GM12878 (cell line): Measurements from ENCODE around the gene STK35. TPM values are rescaled to one million over a fixed set of nuclear protein-coding genes. Genes with fewer than 3 reads are reported as not detected.

ENCODE experiments used
- ATAC-seq: fragments of 200-7000 bp; cut with Tn5 transposase; 3 replicates; pipeline ENCODE4 v1.9.1; 2020; ENCODE audit warnings: mild to moderate bottlenecking, moderate library complexity
- BruUV-seq: library from RNA; stranded (reverse); fragments of 400-500 nt; replicated peaks from 2 replicates; lab custom pipeline; 2021; lab: Mats Ljungman, UMichigan
- CTCF ChIA-PET: fragments of 300-600 bp; sonication (Branson Sonifier 250); formaldehyde crosslinking; extraction: SDS; loops from one replicate; lab custom pipeline; 2021; ENCODE audit warnings: inconsistent platforms; lab: Yijun Ruan, JAX
- POLR2A ChIA-PET: fragments of 350-600 bp; formaldehyde crosslinking; extraction: SDS; loops from one replicate; lab custom pipeline; 2021; ENCODE audit warnings: inconsistent platforms; lab: Charles Lee
- RAD21 ChIA-PET: fragments of 300-600 bp; sonication (Branson Sonifier 250); formaldehyde crosslinking; loops from one replicate; lab custom pipeline; 2023; ENCODE audit warnings: antibody characterized with exemption; ENCODE audit not compliant: unreplicated experiment; lab: Charles Lee
- SMC1A ChIA-PET: fragments of 300-600 bp; sonication (Branson Sonifier 250); formaldehyde crosslinking; loops from one replicate; lab custom pipeline; 2023; ENCODE audit not compliant: unreplicated experiment, uncharacterized antibody; lab: Charles Lee
- DNase-seq: peaks from one replicate; pipeline ENCODE4 v3.0.0-alpha.2; 2011; ENCODE audit warnings: low read depth, low spot score
- FAIRE-seq: peaks from 3 replicates; lab custom pipeline; 2011; peaks lifted over from hg19 to GRCh38; lab: Jason Lieb, UNC
- H2AFZ ChIP-seq: 2 replicates; pipeline ENCODE4 v1.6.0; 2011; ENCODE audit warnings: low read depth, low read length, control low read depth; ENCODE audit not compliant: control insufficient read depth
- H3K27ac ChIP-seq: 2 replicates; pipeline ENCODE4 v1.5.1; 2011; ENCODE audit warnings: control low read depth; ENCODE audit not compliant: control insufficient read depth, insufficient read depth
- H3K27me3 ChIP-seq, 2 experiments: replicated peaks in 1 of 2; 2 replicates each; pipeline versions ENCODE4 v1.6.0 to v1.6.1; 2011; ENCODE audit warnings: low read length in 1 of 2; ENCODE audit not compliant: control insufficient read depth in 2 of 2, insufficient read depth in 2 of 2
- H3K36me3 ChIP-seq, 2 experiments: 2 replicates each; pipeline ENCODE4 v1.5.1; 2011; ENCODE audit warnings: low read length in 1 of 2; ENCODE audit not compliant: control insufficient read depth in 2 of 2, insufficient read depth in 2 of 2
- H3K4me1 ChIP-seq: 2 replicates; pipeline ENCODE4 v1.6.1; 2011; ENCODE audit warnings: mild to moderate bottlenecking, low read length, moderate library complexity, mixed read lengths; ENCODE audit not compliant: control insufficient read depth, insufficient read depth
- H3K4me2 ChIP-seq: 2 replicates; pipeline ENCODE4 v1.6.0; 2011; ENCODE audit warnings: control low read depth; ENCODE audit not compliant: control insufficient read depth, insufficient read depth
- H3K4me3 ChIP-seq: fragments of 200-600 bp; sonication (generic); 2 replicates; pipeline ENCODE4 v1.5.1; 2016
- H3K79me2 ChIP-seq: 2 replicates; pipeline ENCODE4 v1.6.0; 2011; ENCODE audit warnings: low read length; ENCODE audit not compliant: control insufficient read depth, insufficient read depth
- H3K9ac ChIP-seq: 2 replicates; pipeline ENCODE4 v1.8.0; 2011; ENCODE audit warnings: low read length, control low read depth, mixed read lengths; ENCODE audit not compliant: control insufficient read depth, insufficient read depth
- H3K9me3 ChIP-seq: replicated peaks from 3 replicates; pipeline ENCODE4 v1.5.1; 2011; ENCODE audit warnings: mild to moderate bottlenecking, low read length; ENCODE audit not compliant: control insufficient read depth, insufficient read depth
- H4K20me1 ChIP-seq: 2 replicates; pipeline ENCODE4 v1.6.0; 2011; ENCODE audit not compliant: control insufficient read depth, insufficient read depth
- CTCF ChIP-seq, 3 experiments: IDR thresholded peaks in 2 of 3; conservative IDR thresholded peaks in 1 of 3; 2 replicates each; pipeline ENCODE4 v1.5.1; 2011; ENCODE audit warnings: low read depth in 3 of 3, low read length in 3 of 3, mild to moderate bottlenecking in 3 of 3, control low read depth in 2 of 3, moderate library complexity in 2 of 3, inconsistent platforms in 1 of 3, mixed read lengths in 1 of 3; ENCODE audit not compliant: control insufficient read depth in 2 of 3, insufficient read depth in 1 of 3; ENCODE audit errors: extremely low read depth in 1 of 3
- ESRRA ChIP-seq: IDR thresholded peaks from 2 replicates; pipeline ENCODE4 v1.6.1; 2012; ENCODE audit warnings: mild to moderate bottlenecking, low read length, improper control_type of control experiment
- RAD21 ChIP-seq: IDR thresholded peaks from 2 replicates; pipeline ENCODE4 v1.6.1; 2011; ENCODE audit warnings: mild to moderate bottlenecking, low read depth, low read length, moderate library complexity; ENCODE audit not compliant: insufficient read depth
- RUNX3 ChIP-seq: IDR thresholded peaks from 2 replicates; pipeline ENCODE4 v1.6.1; 2012; ENCODE audit warnings: low read length, inconsistent platforms
- SMC3 ChIP-seq: IDR thresholded peaks from 2 replicates; pipeline ENCODE4 v1.6.1; 2011; ENCODE audit warnings: low read length, improper control_type of control experiment, borderline replicate concordance
- WGBS: methylation state at CpG from one replicate; pipeline ENCODE4 v1.1.6; 2016; ENCODE audit warnings: low lambda C conversion rate; ENCODE audit not compliant: insufficient replicate concordance, insufficient coverage; ENCODE audit errors: missing lambda C conversion rate; 5-methylcytosine and 5-hydroxymethylcytosine counted together
- in situ Hi-C: fragments of 300-500 bp; cut with MboI; formaldehyde crosslinking; loops from 9 replicates; pipeline ENCODE4 v1.14.3; 2018; ENCODE audit warnings: mixed read lengths
- intact Hi-C: fragments of 100-400 bp; cut with micrococcal nuclease; formaldehyde crosslinking; loops from one replicate; pipeline ENCODE4 v1.14.2; 2022; ENCODE audit not compliant: unreplicated experiment
- polyA plus RNA-seq, 11 experiments: library from polyadenylated mRNA; depleted of rRNA in 4 of 11; unstranded in 6 of 11; stranded (reverse) in 5 of 11; fragments of >200 nt; fragmentation: Nextera tagmentation in 4 of 11; fragmentation: Illumina TruSeq in 1 of 11; extraction: Ambion mirVana in 4 of 11; extraction: Trizol in 1 of 11; gene quantifications; 1 replicate in 1 of 11; 2 replicates in 10 of 11; pipeline versions ENCODE4 v1.2.1 to v1.2.3, GENCODE V29; 2011 to 2016; ENCODE audit warnings: inconsistent platforms in 2 of 11, missing spikeins in 2 of 11, low read depth in 1 of 11
- total RNA-seq, 4 experiments: library from RNA; depleted of rRNA in 3 of 4; stranded (reverse); fragments of >200 nt in 3 of 4; fragmentation: Illumina TruSeq in 1 of 4; extraction: Trizol in 1 of 4; gene quantifications; 2 replicates each; pipeline versions ENCODE4 v1.2.1 to v1.2.3, GENCODE V29; 2013 to 2021

The STK35 gene
- total and polyA plus RNA-seq, 10 of the 15 experiments (the other 5 are each of a cell fraction or from before 2014, with no cell fraction given), result 2.9 to 19.4 (median 9.6) TPM

- H3K4me2 ChIP-seq, result no peak overlapping the region
- ChIA-PET RAD21 (interaction anchor here (1.0 to 1.5 kb wide), 7 partner anchors 9 to 328 kb away, joined by 3 to 8 read pairs (median 4); partner anchors contain the start of gene STK35), POLR2A (no interaction called here), CTCF (interaction anchor here (0.7 to 3.0 kb wide), 26 partner anchors 9 to 429 kb away, joined by 3 to 21 read pairs (median 4); partner anchors contain the start of gene STK35), SMC1A (interaction anchor here (0.6 to 2.3 kb wide), 11 partner anchors 9 to 329 kb away, joined by 3 to 10 read pairs (median 4); no protein-coding TSS in a partner anchor)
- FAIRE-seq, result no peak
- H3K9ac ChIP-seq, result no peak overlapping the region
- no peaks in the 10 kb centered on the region for H4K20me1 ChIP-seq
- H3K36me3 ChIP-seq, result no peaks in the 10 kb centered on the region
- H3K9me3 ChIP-seq, result no peaks in the 10 kb centered on the region
- WGBS, result 12% methylated on average over 4 of the region's 4 CpGs
- H2AFZ ChIP-seq, result no peak overlapping the region
- in situ Hi-C loops, result no loop called here
- H3K27ac ChIP-seq, result no peak overlapping the region
- 0 out of 2 replicates have a peak, but pooled peaks have one; percentile 5 for TF ChIP-seq RUNX3
- peak; percentile 43; the same call in 1 of the 2 replicates for TF ChIP-seq SMC3
- no peak for TF ChIP-seq ESRRA
- TF ChIP-seq CTCF (IDR thresholded peaks at IDR 0.05 in 2 of 3, conservative IDR thresholded peaks at IDR 0.05 in 1 of 3; ENCODE audit: control insufficient read depth in 2 of 3, extremely low read depth in 1 of 3, insufficient read depth in 1 of 3, low read depth in 3 of 3, low read length in 3 of 3), result peak; percentile 58 to 66 (median 59)
- TF ChIP-seq RAD21, result peak; percentile 50
- H3K4me1 ChIP-seq, result no peaks in the 10 kb centered on the region; the same call in 1 of the 2 replicates
- intact Hi-C loops, result no loop called here
- H3K79me2 ChIP-seq, result no peaks in the 10 kb centered on the region
- no peak for DNase-seq
- ATAC-seq, result peak; percentile 86
- H3K4me3 ChIP-seq, result no peak overlapping the region
- no TSS peak for BruUV-seq
- H3K27me3 ChIP-seq, result peaks cover 0 to 1% of the 10 kb centered on the region in 2 experiments; a peak in 2 of 4 replicates
Measured at GRCh38 chr20:2093159-2093781, 8.4 kb upstream of the STK35 start.
